ENCODE data around the gene ZNF503. TPM values are rescaled to one million over a fixed set of nuclear protein-coding genes. Genes with fewer than 3 reads are reported as not detected.

ZNF503 gene
- total and polyA plus RNA-seq, 2 of the 8 experiments (the other 6 are each of a cell fraction or from before 2014, with no cell fraction given) = 0.03 to 0.13 TPM

DNA sequence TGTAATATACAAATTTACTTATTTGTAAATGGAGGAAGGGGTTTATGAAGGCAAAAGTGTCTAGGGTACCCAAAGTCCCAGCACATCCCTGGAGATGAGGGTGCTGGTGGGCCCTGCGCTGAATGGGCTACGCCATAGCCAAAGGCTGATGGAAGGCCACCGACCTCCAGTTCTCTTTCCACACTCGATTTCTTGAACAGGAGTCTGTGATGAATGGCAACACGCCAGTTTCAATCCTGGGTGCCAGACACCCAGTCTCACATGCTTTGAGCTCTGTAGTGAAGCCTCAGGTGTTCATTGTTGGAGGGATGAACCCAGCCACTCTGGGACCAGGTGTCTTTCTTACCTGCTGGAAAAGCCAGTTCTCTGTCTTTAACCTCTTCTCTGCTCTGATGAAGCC is 30.6 kb upstream of the ZNF503 start:
- Histone ChIP-seq H2BK12ac (ENCODE audit: low read depth, low read length) (no peak overlapping the region), H3K9ac (replicated peaks in 1 of 4; ENCODE audit: extremely low read depth in 1 of 4, low read depth in 3 of 4, low read length in 3 of 4) (no peak overlapping the region), H3K23ac (ENCODE audit: insufficient read length) (no peak overlapping the region), H2AK5ac (ENCODE audit: low read depth, low read length) (no peak overlapping the region), H3K4me2 (ENCODE audit: insufficient read depth in 1 of 2, low read depth in 2 of 2, low read length in 2 of 2) (peak overlapping the region in 1 of 2 experiments; percentile 46; a peak in 1 of 4 replicates), H3K23me2 (ENCODE audit: low read depth, low read length) (peaks cover 4% of the 10 kb centered on the region; the same call in 1 of the 2 replicates), H4K91ac (replicated peaks; ENCODE audit: insufficient read length, low read length) (no peak overlapping the region), H2BK20ac (ENCODE audit: low read length) (0 out of 2 replicates have a peak overlapping the region, but pooled peaks have one; percentile 10), H2AFZ (ENCODE audit: low read length) (no peak overlapping the region), H3K36me3 (ENCODE audit: control insufficient read depth in 2 of 4, insufficient read depth in 4 of 4, low read length in 3 of 4) (no peaks in the 10 kb centered on the region), H4K20me1 (replicated peaks in 1 of 2; ENCODE audit: control insufficient read depth in 1 of 2, insufficient read depth in 2 of 2, low read length in 2 of 2) (peaks cover 7% of the 10 kb centered on the region in 2 experiments), H3K27me3 (replicated peaks in 1 of 4; ENCODE audit: control insufficient read depth in 3 of 4, extremely low read depth in 1 of 4, insufficient read depth in 3 of 4, low read length in 3 of 4) (peaks cover 50 to 86% (median 79%) of the 10 kb centered on the region in 4 experiments), H4K5ac (ENCODE audit: insufficient read length, low read depth, low read length) (no peak overlapping the region), H3K27ac (ENCODE audit: low read depth, low read length) (no peak overlapping the region), H2BK5ac (ENCODE audit: low read depth, low read length) (no peak overlapping the region), H3K79me1 (ENCODE audit: low read depth, low read length) (no peaks in the 10 kb centered on the region), H3K4ac (replicated peaks; ENCODE audit: insufficient read length, low read depth, low read length) (no peak overlapping the region), H3K56ac (replicated peaks; ENCODE audit: insufficient read length, low read depth, low read length) (no peak overlapping the region), H2BK120ac (replicated peaks; ENCODE audit: low read depth, low read length) (no peak overlapping the region), H2BK15ac (ENCODE audit: low read length) (no peak overlapping the region), H3K79me2 (ENCODE audit: control insufficient read depth in 1 of 2, insufficient read depth in 2 of 2, low read length in 2 of 2) (no peaks in the 10 kb centered on the region), H3K9me3 (ENCODE audit: insufficient read depth in 2 of 2, low read depth in 1 of 2, low read length in 1 of 2) (no peaks in the 10 kb centered on the region), H4K8ac (ENCODE audit: extremely low read depth, insufficient read depth, low read length) (no peak overlapping the region), H3K4me1 (replicated peaks in 1 of 4; ENCODE audit: control insufficient read depth in 3 of 4, insufficient read depth in 4 of 4, low read length in 3 of 4) (peaks cover 5 to 13% (median 8%) of the 10 kb centered on the region in 4 experiments), H3K14ac (ENCODE audit: insufficient read length) (no peak overlapping the region), H3K18ac (ENCODE audit: extremely low read depth, low read length) (no peak overlapping the region), H3K4me3 (ENCODE audit: extremely low read depth in 1 of 4, insufficient read depth in 2 of 4, low read depth in 3 of 4, low read length in 4 of 4) (no peak overlapping the region)
- CTCF ChIA-PET (ENCODE audit: partially characterized antibody) = interaction anchor here (0.7 to 1.4 kb wide), 4 partner anchors 18 to 604 kb away, joined by 3 to 4 read pairs (median 3); no protein-coding TSS in a partner anchor
- no peak for FAIRE-seq
- TF ChIP-seq BCL11A (IDR thresholded peaks at IDR 0.05; ENCODE audit: low read depth in 2 of 2, low read length in 2 of 2) (no peak), KDM1A (IDR thresholded peaks at IDR 0.05; ENCODE audit: borderline replicate concordance, low read length) (no peak)
- DNase-seq (ENCODE audit: low read depth in 1 of 2, low spot score in 2 of 2) = no peak
- POLR2A ChIA-PET (ENCODE audit: partially characterized antibody) = interaction anchor here (1.4 kb wide), 1 partner anchor 9 kb away, joined by 4 read pairs; no protein-coding TSS in a partner anchor
- 59% methylated on average over 5 of the region's 5 CpGs; no CpG with 5 or more reads in 1 of the 2 experiments for WGBS, 2 experiments (ENCODE audit: extremely low coverage in 1 of 2, insufficient coverage in 1 of 2, insufficient read length in 1 of 2, insufficient replicate concordance in 2 of 2, low coverage in 1 of 2, low lambda C conversion rate in 2 of 2, missing lambda C conversion rate in 1 of 2)
